Upper lobe of left lung (tissue), 4 donors: Measurements from ENCODE around the gene LDAF1.

ENCODE experiments used
- EP300 ChIP-seq, 4 donors: sonication (generic); formaldehyde crosslinking; IDR thresholded peaks; one replicate each; pipeline ENCODE4 v1.5.1; 2017; ENCODE audit warnings: antibody characterized with exemption in 4 of 4, control low read depth in 2 of 4
- POLR2A ChIP-seq, 4 donors: fragments of 450-650 bp; IDR thresholded peaks; one replicate each; pipeline ENCODE4 v1.5.1; 2016 to 2017; ENCODE audit warnings: antibody characterized with exemption in 4 of 4, mild to moderate bottlenecking in 2 of 4
- POLR2AphosphoS5 ChIP-seq, 2 donors: sonication (generic); formaldehyde crosslinking; IDR thresholded peaks; one replicate each; pipeline ENCODE4 v1.5.1; 2017; ENCODE audit warnings: antibody characterized with exemption in 2 of 2
- TF ChIP-seq, protein P1 (sequence below), 6 experiments: fragments of 450-650 bp in 4 of 6; fragments of 200-600 bp in 2 of 6; sonication (generic) in 2 of 6; IDR thresholded peaks; one replicate each; pipeline ENCODE4 v1.5.1; 2016 to 2019; ENCODE audit warnings: antibody characterized with exemption in 6 of 6

DNA sequence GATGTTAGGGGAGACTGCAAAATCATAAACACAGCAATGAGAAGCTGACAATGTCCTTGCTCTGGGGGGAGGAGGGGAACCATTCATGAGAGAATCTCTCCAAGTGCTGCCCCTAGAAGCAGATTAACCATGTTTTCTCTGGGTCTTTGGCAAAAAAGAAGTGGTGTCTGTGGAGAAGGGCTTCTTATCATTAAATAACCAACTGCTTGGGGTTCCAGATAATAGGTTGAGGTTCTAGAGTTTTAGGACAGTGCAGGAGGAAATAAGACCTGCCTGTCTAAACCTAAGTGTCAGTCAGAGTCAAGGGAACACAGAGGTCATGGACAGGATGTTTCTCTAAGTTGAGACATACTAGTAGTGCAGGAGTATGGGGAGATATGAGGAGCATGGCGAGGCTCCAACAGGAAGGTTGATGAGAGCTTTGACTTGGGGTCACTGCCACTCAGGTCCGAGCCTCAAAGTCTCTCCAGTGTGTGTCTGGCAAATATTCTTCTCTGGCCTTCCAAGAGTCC lies 69.9 kb downstream of the LDAF1 start:
- TF ChIP-seq POLR2A (IDR thresholded peaks at IDR 0.05) = no peak
- TF ChIP-seq, protein P1, sequence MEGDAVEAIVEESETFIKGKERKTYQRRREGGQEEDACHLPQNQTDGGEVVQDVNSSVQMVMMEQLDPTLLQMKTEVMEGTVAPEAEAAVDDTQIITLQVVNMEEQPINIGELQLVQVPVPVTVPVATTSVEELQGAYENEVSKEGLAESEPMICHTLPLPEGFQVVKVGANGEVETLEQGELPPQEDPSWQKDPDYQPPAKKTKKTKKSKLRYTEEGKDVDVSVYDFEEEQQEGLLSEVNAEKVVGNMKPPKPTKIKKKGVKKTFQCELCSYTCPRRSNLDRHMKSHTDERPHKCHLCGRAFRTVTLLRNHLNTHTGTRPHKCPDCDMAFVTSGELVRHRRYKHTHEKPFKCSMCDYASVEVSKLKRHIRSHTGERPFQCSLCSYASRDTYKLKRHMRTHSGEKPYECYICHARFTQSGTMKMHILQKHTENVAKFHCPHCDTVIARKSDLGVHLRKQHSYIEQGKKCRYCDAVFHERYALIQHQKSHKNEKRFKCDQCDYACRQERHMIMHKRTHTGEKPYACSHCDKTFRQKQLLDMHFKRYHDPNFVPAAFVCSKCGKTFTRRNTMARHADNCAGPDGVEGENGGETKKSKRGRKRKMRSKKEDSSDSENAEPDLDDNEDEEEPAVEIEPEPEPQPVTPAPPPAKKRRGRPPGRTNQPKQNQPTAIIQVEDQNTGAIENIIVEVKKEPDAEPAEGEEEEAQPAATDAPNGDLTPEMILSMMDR (IDR thresholded peaks at IDR 0.05) = no peak
- TF ChIP-seq EP300 (IDR thresholded peaks at IDR 0.05) = no peak
- TF ChIP-seq POLR2AphosphoS5 (IDR thresholded peaks at IDR 0.05) = no peak
